MCF 10A (cell line): Measurements from ENCODE around the gene YPEL2. TPM values are rescaled to one million over a fixed set of nuclear protein-coding genes. Genes with fewer than 3 reads are reported as not detected.

Experiments used
- BruUV-seq: library from RNA; stranded (reverse); fragments of 400-500 nt; replicated peaks from 2 replicates; lab custom pipeline; 2021; lab: Mats Ljungman, UMichigan
- CTCF ChIA-PET: fragments of 300-600 bp; sonication (Branson Sonifier 250); formaldehyde crosslinking; extraction: SDS; loops from one replicate; lab custom pipeline; 2021; ENCODE audit warnings: antibody characterized with exemption, inconsistent platforms; lab: Yijun Ruan, JAX
- POLR2A ChIA-PET: fragments of 300-600, 350-650 bp; sonication (Branson Sonifier 250); formaldehyde crosslinking; extraction: SDS; loops from one replicate; lab custom pipeline; 2020; ENCODE audit warnings: antibody characterized with exemption, inconsistent platforms; lab: Yijun Ruan, JAX
- DNase-seq: peaks from one replicate; pipeline ENCODE4 v3.0.0-alpha.2; 2018; ENCODE audit not compliant: unreplicated experiment
- H3K27ac Mint-ChIP-seq: one replicate; pipeline ENCODE4 v1.8.0; 2022; ENCODE audit warnings: mild to moderate bottlenecking, low read depth, mixed read lengths; ENCODE audit not compliant: unreplicated experiment
- H3K27me3 Mint-ChIP-seq: one replicate; pipeline ENCODE4 v1.8.0; 2022; ENCODE audit warnings: mixed read lengths; ENCODE audit not compliant: insufficient read depth, unreplicated experiment
- H3K36me3 Mint-ChIP-seq: one replicate; pipeline ENCODE4 v1.8.0; 2022; ENCODE audit warnings: mild to moderate bottlenecking, moderate library complexity, mixed read lengths; ENCODE audit not compliant: insufficient read depth, unreplicated experiment
- H3K4me1 Mint-ChIP-seq: one replicate; pipeline ENCODE4 v1.8.0; 2022; ENCODE audit warnings: mixed read lengths; ENCODE audit not compliant: insufficient read depth, unreplicated experiment
- H3K4me3 Mint-ChIP-seq: one replicate; pipeline ENCODE4 v1.8.0; 2022; ENCODE audit warnings: mild to moderate bottlenecking, moderate library complexity, mixed read lengths; ENCODE audit not compliant: unreplicated experiment
- H3K9me3 Mint-ChIP-seq: one replicate; pipeline ENCODE4 v1.8.0; 2022; ENCODE audit warnings: mixed read lengths; ENCODE audit not compliant: unreplicated experiment
- intact Hi-C: fragments of 100-400 bp; cut with micrococcal nuclease; formaldehyde crosslinking; loops from 2 replicates; pipeline ENCODE4 v1.14.1; 2022
- total RNA-seq: library from RNA; stranded (reverse); gene quantifications from 2 replicates; pipeline ENCODE4 v1.2.3, GENCODE V29; 2022
- TF ChIP-seq, protein P1 (sequence below): fragments of 200-600 bp; IDR thresholded peaks from one replicate; pipeline ENCODE4 v1.8.0; 2022; ENCODE audit warnings: antibody characterized with exemption, mild to moderate bottlenecking; ENCODE audit not compliant: unreplicated experiment

The YPEL2 gene
- total RNA-seq, 1 experiment from 2014 or later = 2.1 TPM

DNA sequence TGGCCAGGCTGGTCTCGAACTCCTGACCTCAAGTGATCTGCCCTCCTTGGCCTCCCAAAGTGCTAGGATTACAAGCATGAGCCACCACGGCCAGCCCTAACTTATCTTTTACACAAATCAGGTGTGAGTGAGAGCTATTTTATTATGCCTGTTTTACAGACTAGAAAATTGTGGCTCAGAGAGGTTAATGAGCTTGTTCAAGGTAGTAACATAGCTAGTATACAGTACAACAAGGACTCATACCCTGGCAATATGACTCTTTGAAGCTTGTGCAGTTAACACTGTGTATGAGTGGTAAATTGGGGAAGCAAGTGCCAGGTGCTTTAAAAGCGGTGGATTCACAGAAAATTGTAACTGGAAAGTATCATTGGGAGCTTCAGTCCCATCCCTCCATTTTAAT is 49.0 kb downstream of the YPEL2 start:
- POLR2A ChIA-PET = no interaction called here
- DNase-seq = no peak
- H3K27ac Mint-ChIP-seq = no peak overlapping the region
- H3K36me3 Mint-ChIP-seq = no peaks in the 10 kb centered on the region
- TF ChIP-seq, protein P1, sequence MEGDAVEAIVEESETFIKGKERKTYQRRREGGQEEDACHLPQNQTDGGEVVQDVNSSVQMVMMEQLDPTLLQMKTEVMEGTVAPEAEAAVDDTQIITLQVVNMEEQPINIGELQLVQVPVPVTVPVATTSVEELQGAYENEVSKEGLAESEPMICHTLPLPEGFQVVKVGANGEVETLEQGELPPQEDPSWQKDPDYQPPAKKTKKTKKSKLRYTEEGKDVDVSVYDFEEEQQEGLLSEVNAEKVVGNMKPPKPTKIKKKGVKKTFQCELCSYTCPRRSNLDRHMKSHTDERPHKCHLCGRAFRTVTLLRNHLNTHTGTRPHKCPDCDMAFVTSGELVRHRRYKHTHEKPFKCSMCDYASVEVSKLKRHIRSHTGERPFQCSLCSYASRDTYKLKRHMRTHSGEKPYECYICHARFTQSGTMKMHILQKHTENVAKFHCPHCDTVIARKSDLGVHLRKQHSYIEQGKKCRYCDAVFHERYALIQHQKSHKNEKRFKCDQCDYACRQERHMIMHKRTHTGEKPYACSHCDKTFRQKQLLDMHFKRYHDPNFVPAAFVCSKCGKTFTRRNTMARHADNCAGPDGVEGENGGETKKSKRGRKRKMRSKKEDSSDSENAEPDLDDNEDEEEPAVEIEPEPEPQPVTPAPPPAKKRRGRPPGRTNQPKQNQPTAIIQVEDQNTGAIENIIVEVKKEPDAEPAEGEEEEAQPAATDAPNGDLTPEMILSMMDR = no peak
- CTCF ChIA-PET = interaction anchor here (0.6 to 2.5 kb wide), 5 partner anchors 27 to 69 kb away, joined by 3 to 8 read pairs (median 3); no protein-coding TSS in a partner anchor
- peaks cover 13% of the 10 kb centered on the region for H3K4me1 Mint-ChIP-seq
- H3K9me3 Mint-ChIP-seq = peaks cover 6% of the 10 kb centered on the region
- intact Hi-C loops = no loop called here
- no peaks in the 10 kb centered on the region for H3K27me3 Mint-ChIP-seq
- no TSS peak for BruUV-seq
- no peak overlapping the region for H3K4me3 Mint-ChIP-seq

DNA sequence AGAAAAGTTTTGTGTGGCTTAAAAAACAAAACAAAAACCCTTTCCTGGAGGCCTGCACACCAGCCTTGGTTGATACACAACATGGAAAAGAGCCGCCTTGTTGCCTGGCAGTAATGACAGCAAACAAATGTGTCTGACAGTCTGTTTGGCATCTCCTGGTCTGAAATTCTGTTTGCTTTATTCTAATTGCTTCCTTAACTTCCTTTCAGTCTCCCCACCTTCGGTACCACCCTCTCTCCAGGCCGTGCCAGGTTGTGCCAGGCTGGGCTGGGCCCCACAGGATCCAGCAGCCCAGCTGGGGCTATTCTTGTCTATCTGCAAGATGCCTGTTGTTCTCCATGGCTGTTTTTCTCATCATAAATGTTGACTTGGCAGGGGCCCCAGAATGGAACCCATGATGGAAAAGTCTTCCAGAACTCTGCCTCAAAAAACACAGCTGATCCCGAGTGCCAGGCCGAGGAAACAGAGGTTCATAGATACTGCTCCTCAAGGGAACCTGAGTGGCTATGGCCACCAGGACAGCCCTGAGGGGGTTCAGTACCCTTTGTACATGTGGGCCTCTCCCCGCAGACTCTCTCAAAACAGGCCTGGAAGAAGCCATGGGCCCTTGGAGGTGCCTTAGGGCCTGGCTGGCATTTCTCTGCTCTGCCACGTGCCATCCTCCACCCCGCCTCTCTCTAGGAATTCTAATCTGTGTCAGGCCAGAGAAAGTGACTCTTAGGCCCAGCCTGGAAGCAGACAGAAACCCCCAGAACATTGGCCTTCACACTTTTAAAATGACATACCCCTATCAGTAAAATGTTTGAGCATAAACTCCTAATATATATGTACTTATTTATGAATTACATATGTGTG is 50.5 kb downstream of the YPEL2 start:
- no peak overlapping the region for H3K4me3 Mint-ChIP-seq
- ChIA-PET CTCF (no interaction called here), POLR2A (no interaction called here)
- no peaks in the 10 kb centered on the region for H3K27me3 Mint-ChIP-seq
- H3K27ac Mint-ChIP-seq = no peak overlapping the region
- H3K4me1 Mint-ChIP-seq = peaks cover 13% of the 10 kb centered on the region
- peaks cover 6% of the 10 kb centered on the region for H3K9me3 Mint-ChIP-seq
- no TSS peak for BruUV-seq
- no peak for DNase-seq
- H3K36me3 Mint-ChIP-seq = no peaks in the 10 kb centered on the region
- TF ChIP-seq, protein P1 = no peak
- intact Hi-C loops = no loop called here

DNA sequence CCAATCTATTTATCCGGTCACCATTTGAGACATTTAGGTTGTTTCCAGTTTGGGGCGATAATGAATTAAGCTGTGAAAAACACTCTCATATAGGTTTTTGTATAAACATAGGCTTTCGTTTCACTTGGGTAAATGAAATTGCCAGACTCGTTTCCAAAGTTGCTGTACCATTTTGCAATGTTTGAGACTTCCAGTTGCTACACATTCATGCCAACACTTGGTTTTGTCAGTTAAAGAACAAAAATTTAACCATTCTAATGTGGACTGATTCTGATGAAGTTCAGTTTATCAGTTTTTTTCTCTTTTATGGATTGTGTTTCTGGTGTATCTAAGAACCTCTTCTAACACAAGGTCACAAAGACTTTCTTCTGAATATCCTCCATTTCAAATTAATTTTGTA is 52.4 kb downstream of the YPEL2 start:
- Mint-ChIP-seq H3K36me3 (no peaks in the 10 kb centered on the region), H3K9me3 (peaks cover 6% of the 10 kb centered on the region), H3K27me3 (no peaks in the 10 kb centered on the region), H3K4me1 (peaks cover under 1% of the 10 kb centered on the region), H3K4me3 (no peak overlapping the region), H3K27ac (no peak overlapping the region)
- DNase-seq = no peak
- TF ChIP-seq, protein P1 = no peak
- BruUV-seq = no TSS peak
- ChIA-PET CTCF (no interaction called here), POLR2A (no interaction called here)
- intact Hi-C loops = no loop called here

DNA sequence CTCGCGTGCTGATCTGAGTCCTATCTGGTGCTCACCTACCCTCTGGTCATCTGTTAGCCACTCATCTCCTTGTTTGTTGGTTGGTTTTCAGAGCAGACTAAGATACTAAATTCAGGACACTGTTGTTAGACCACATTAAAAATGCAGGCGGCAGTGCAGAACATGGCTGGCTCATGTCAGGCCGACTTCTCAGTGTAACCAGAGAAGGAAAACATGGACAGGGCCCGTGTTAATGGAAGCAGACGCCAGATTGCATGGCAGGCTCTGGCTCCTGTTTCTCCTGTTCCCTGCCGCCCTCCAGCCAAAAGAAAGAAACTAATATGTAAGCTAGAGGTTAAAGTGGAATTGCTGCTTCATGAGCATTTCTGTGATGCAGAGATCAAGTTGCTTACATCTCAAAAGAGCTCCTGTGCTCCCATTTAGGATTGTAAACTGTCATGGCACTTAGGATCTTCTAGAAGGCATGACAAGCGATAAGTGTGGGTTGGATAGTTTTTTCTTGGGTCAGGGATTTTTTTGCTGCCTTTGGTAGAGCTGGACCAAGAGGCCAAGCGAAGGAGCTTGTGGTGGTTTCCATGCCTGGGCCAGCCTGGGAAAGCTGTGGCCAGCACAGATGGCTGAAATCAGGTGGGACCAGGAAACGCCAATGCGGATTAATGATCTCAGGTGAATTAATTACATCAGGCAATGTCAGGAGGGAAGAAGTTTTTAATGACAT is 56.1 kb downstream of the YPEL2 start:
- Mint-ChIP-seq H3K36me3 (peaks cover 4% of the 10 kb centered on the region), H3K4me3 (no peak overlapping the region), H3K4me1 (no peaks in the 10 kb centered on the region), H3K27ac (no peak overlapping the region), H3K9me3 (peaks cover 6% of the 10 kb centered on the region), H3K27me3 (no peaks in the 10 kb centered on the region)
- TF ChIP-seq, protein P1 = no peak
- CTCF ChIA-PET = no interaction called here
- POLR2A ChIA-PET = no interaction called here
- intact Hi-C loops = no loop called here
- no peak for DNase-seq
- no TSS peak for BruUV-seq
